Nephron (organoid): Measurements from ENCODE around the gene LSM14A.

ENCODE experiments used
- H3K27ac Mint-ChIP-seq, 3 experiments: 2 replicates each; pipeline ENCODE4 v1.8.0; 2020; ENCODE audit warnings: mixed read lengths in 3 of 3, mild to moderate bottlenecking in 2 of 3, moderate library complexity in 1 of 3
- H3K27me3 Mint-ChIP-seq: 2 replicates; pipeline ENCODE4 v1.8.0; 2021; ENCODE audit warnings: low read depth, mild to moderate bottlenecking, moderate library complexity, mixed read lengths
- H3K36me3 Mint-ChIP-seq: 2 replicates; pipeline ENCODE4 v1.8.0; 2020; ENCODE audit warnings: low read depth, mixed read lengths
- H3K4me1 Mint-ChIP-seq: 2 replicates; pipeline ENCODE4 v1.8.0; 2020; ENCODE audit warnings: mixed read lengths
- H3K4me3 Mint-ChIP-seq, 3 experiments: 2 replicates each; pipeline ENCODE4 v1.8.0; 2020; ENCODE audit warnings: mild to moderate bottlenecking in 3 of 3, mixed read lengths in 3 of 3, moderate library complexity in 2 of 3
- H3K9me3 Mint-ChIP-seq: 2 replicates; pipeline ENCODE4 v1.8.0; 2020; ENCODE audit warnings: mixed read lengths
- TF ChIP-seq, protein P1 (sequence below), 3 experiments: fragments of 200-600 bp; sonication (generic); IDR thresholded peaks; one replicate each; pipeline ENCODE4 v1.5.0; 2021; ENCODE audit warnings: antibody characterized with exemption in 3 of 3; ENCODE audit not compliant: unreplicated experiment in 3 of 3

The LSM14A gene

DNA sequence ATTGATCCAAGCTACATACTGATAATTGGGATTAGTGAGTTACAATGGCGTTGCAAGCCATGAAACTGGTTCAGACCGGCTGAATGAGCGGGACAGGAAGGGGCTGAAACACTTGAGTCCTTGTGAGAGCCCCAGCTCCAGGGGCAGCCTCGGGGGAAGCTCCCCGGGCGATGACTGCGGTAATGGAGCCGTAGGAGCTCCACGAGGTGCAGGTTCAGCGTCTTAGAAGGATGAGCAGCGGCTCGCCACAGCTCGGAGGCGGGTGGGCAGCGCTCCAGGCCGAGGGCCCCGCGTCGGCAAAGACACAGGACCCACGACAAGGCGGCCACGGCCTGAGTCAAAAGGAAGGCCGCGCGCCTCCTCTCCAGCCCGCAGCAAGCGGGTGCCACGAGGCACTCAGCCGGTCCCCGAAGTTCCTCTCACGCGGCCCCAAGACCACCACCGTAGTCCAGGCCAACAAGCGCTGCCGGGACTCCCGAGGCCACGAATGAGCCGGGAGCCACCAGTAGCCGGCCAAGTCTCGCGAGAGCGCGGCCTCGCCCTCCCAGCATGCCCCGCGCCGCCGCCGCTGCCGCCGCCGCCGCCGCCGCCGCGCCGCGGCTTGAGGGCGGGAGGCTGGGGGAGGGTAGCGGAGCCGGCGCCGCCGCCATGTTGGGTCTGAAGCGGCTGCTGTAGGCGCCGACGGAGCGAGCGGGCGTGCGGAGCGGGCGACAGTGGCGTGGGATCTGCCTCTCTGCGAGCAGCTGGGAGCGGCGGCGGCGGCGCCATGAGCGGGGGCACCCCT, at the start of gene LSM14A:
TSS of gene LSM14A (plus strand) at position 628 of the 784 bp plus-strand sequence. CDS start at position 767, 139 bp downstream.
- H3K4me3 Mint-ChIP-seq = peak within 1 kb of the TSS; percentile 89 to 97 (median 97)
- no peaks in the 10 kb centered on the region for H3K9me3 Mint-ChIP-seq
- peaks cover 11% of the 10 kb centered on the region for H3K36me3 Mint-ChIP-seq
- peak within 1 kb of the TSS; percentile 98 to 100 (median 99) for H3K27ac Mint-ChIP-seq
- TF ChIP-seq, protein P1, sequence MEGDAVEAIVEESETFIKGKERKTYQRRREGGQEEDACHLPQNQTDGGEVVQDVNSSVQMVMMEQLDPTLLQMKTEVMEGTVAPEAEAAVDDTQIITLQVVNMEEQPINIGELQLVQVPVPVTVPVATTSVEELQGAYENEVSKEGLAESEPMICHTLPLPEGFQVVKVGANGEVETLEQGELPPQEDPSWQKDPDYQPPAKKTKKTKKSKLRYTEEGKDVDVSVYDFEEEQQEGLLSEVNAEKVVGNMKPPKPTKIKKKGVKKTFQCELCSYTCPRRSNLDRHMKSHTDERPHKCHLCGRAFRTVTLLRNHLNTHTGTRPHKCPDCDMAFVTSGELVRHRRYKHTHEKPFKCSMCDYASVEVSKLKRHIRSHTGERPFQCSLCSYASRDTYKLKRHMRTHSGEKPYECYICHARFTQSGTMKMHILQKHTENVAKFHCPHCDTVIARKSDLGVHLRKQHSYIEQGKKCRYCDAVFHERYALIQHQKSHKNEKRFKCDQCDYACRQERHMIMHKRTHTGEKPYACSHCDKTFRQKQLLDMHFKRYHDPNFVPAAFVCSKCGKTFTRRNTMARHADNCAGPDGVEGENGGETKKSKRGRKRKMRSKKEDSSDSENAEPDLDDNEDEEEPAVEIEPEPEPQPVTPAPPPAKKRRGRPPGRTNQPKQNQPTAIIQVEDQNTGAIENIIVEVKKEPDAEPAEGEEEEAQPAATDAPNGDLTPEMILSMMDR (IDR thresholded peaks at IDR 0.05; ENCODE audit: unreplicated experiment in 3 of 3) = no peak
- peaks cover 38% of the 10 kb centered on the region for H3K4me1 Mint-ChIP-seq
- H3K27me3 Mint-ChIP-seq = no peaks in the 10 kb centered on the region

- Mint-ChIP-seq H3K27me3 (no peaks in the 10 kb centered on the region), H3K36me3 (no peaks in the 10 kb centered on the region), H3K4me1 (no peaks in the 10 kb centered on the region), H3K27ac (no peak overlapping the region), H3K4me3 (no peak overlapping the region), H3K9me3 (no peaks in the 10 kb centered on the region)
- TF ChIP-seq, protein P1 (IDR thresholded peaks at IDR 0.05; ENCODE audit: unreplicated experiment in 3 of 3) = no peak
These were observed 47.5 kb upstream of the LSM14A start for GRCh38 chr19:34124828-34125227.

GRCh38 chr19:34126966-34127365, 45.3 kb upstream of the LSM14A start:
- no peaks in the 10 kb centered on the region for H3K9me3 Mint-ChIP-seq
- no peaks in the 10 kb centered on the region for H3K4me1 Mint-ChIP-seq
- TF ChIP-seq, protein P1 (IDR thresholded peaks at IDR 0.05; ENCODE audit: unreplicated experiment in 3 of 3) = no peak
- no peak overlapping the region for H3K27ac Mint-ChIP-seq
- H3K4me3 Mint-ChIP-seq = no peak overlapping the region
- no peaks in the 10 kb centered on the region for H3K36me3 Mint-ChIP-seq
- H3K27me3 Mint-ChIP-seq = no peaks in the 10 kb centered on the region

GRCh38 chr19:34127684-34128189, 44.6 kb upstream of the LSM14A start:
- Mint-ChIP-seq H3K36me3 (no peaks in the 10 kb centered on the region), H3K27ac (no peak overlapping the region), H3K27me3 (no peaks in the 10 kb centered on the region), H3K4me1 (no peaks in the 10 kb centered on the region), H3K9me3 (no peaks in the 10 kb centered on the region), H3K4me3 (no peak overlapping the region)
- TF ChIP-seq, protein P1 (IDR thresholded peaks at IDR 0.05; ENCODE audit: unreplicated experiment in 3 of 3) = no peak

DNA sequence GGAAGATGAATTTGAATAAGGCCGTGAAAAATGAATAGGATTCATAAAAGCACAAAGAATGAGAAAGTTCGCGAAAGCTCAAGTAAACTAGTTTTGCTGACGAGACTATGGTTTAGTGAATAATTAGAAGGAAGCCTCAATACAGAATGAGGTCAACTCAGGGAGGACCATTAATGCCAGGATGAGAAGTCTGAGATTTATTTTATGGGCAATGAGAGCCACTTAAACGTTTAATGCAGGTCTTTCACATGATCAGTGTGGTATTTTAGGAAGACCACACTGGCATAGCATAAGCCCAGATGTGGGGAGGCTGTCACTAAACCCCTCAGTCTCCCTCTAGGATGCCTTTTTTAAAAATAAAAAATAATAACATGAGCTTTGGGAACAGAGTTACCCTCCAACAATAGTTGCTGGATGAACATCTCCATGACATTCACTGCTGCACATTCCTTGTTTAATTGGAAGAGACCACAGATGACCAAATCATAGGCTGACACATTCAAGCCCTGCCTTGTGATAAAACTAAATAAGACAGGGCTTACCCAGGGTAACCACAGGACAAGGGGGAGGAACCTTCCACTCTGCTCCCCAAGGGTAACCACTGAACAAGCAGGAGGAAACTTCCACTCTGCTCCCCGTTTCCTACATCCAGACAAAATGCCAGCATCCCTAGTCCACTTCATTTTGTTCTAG, 43.6 kb upstream of the LSM14A start:
- H3K4me1 Mint-ChIP-seq = no peaks in the 10 kb centered on the region
- no peaks in the 10 kb centered on the region for H3K36me3 Mint-ChIP-seq
- H3K9me3 Mint-ChIP-seq = no peaks in the 10 kb centered on the region
- no peaks in the 10 kb centered on the region for H3K27me3 Mint-ChIP-seq
- no peak overlapping the region for H3K4me3 Mint-ChIP-seq
- H3K27ac Mint-ChIP-seq = no peak overlapping the region
- TF ChIP-seq, protein P1 (IDR thresholded peaks at IDR 0.05; ENCODE audit: unreplicated experiment in 3 of 3) = no peak
